OCI-LY7 (cell line): ENCODE measurements around the gene TSTD1. TPM values are rescaled to one million over a fixed set of nuclear protein-coding genes. Genes with fewer than 3 reads are reported as not detected.

ENCODE experiments used
- BruUV-seq: library from RNA; stranded (reverse); fragments of 400-500 nt; replicated peaks from 2 replicates; lab custom pipeline; 2021; lab: Mats Ljungman, UMichigan
- CTCF ChIA-PET: fragments of 300-600 bp; sonication (Branson Sonifier 250); formaldehyde crosslinking; loops from one replicate; lab custom pipeline; 2022; ENCODE audit warnings: antibody characterized with exemption; ENCODE audit not compliant: unreplicated experiment; lab: Charles Lee
- POLR2A ChIA-PET: fragments of 300-600 bp; sonication (Branson Sonifier 250); formaldehyde crosslinking; loops from one replicate; lab custom pipeline; 2022; ENCODE audit warnings: antibody characterized with exemption; lab: Charles Lee
- DNase-seq: peaks from one replicate; pipeline ENCODE4 v3.0.0-alpha.2; 2015; ENCODE audit warnings: low spot score
- H2AFZ ChIP-seq: fragments of 200-600 bp; sonication (generic), shearing (Covaris generic); 2 replicates; pipeline ENCODE4 v1.6.1; 2014; ENCODE audit warnings: mild to moderate bottlenecking, antibody characterized with exemption, low read length, moderate library complexity
- H3K27ac ChIP-seq: fragments of 200-600 bp; sonication (generic); 2 replicates; pipeline ENCODE4 v1.5.1; 2014; ENCODE audit warnings: mixed run types, low read depth, mild to moderate bottlenecking, moderate library complexity, low read length, inconsistent platforms; ENCODE audit not compliant: poor library complexity, severe bottlenecking
- H3K36me3 ChIP-seq: fragments of 200-600 bp; sonication (generic); 2 replicates; pipeline ENCODE4 v1.6.1; 2014; ENCODE audit warnings: mild to moderate bottlenecking, antibody characterized with exemption, low read length, moderate library complexity, mixed read lengths; ENCODE audit not compliant: insufficient read depth
- H3K4me1 ChIP-seq: fragments of 200-600 bp; sonication (generic); 2 replicates; pipeline ENCODE4 v1.5.1; 2014; ENCODE audit warnings: mild to moderate bottlenecking, low read length; ENCODE audit not compliant: insufficient read depth, poor library complexity, severe bottlenecking
- H3K4me2 ChIP-seq: fragments of 200-600 bp; sonication (generic); 2 replicates; pipeline ENCODE4 v1.6.1; 2014; ENCODE audit warnings: mild to moderate bottlenecking, low read length
- H3K4me3 ChIP-seq: fragments of 200-600 bp; sonication (generic); 2 replicates; pipeline ENCODE4 v1.5.1; 2014; ENCODE audit warnings: mild to moderate bottlenecking, low read depth, low read length; ENCODE audit not compliant: poor library complexity, severe bottlenecking
- H3K79me2 ChIP-seq: fragments of 200-600 bp; sonication (generic); 2 replicates; pipeline ENCODE4 v1.6.1; 2016; ENCODE audit warnings: low read depth, mild to moderate bottlenecking, low read length, moderate library complexity, mixed read lengths; ENCODE audit not compliant: insufficient read depth
- H3K9me2 ChIP-seq: fragments of 200-600 bp; sonication (generic); 2 replicates; pipeline ENCODE4 v1.6.1; 2016; ENCODE audit warnings: mild to moderate bottlenecking, low read length, mixed read lengths; ENCODE audit not compliant: insufficient read depth
- H3K9me3 ChIP-seq: fragments of 200-600 bp; sonication (generic); 2 replicates; pipeline ENCODE4 v1.6.1; 2014; ENCODE audit warnings: mild to moderate bottlenecking, mixed run types, low read length, mixed read lengths
- H4K20me1 ChIP-seq: fragments of 200-600 bp; sonication (generic); 2 replicates; pipeline ENCODE4 v1.6.1; 2014; ENCODE audit warnings: mild to moderate bottlenecking, antibody characterized with exemption, low read length, moderate library complexity, mixed read lengths; ENCODE audit not compliant: insufficient read depth
- EZH2phosphoT487 ChIP-seq: fragments of 200-600 bp; sonication (generic); IDR thresholded peaks from 2 replicates; pipeline ENCODE4 v1.6.1; 2018; ENCODE audit warnings: low read depth, borderline replicate concordance, mild to moderate bottlenecking, mixed run types, antibody characterized with exemption, low read length, moderate library complexity, mixed read lengths
- intact Hi-C: fragments of 100-400 bp; cut with micrococcal nuclease; formaldehyde crosslinking; loops from one replicate; pipeline ENCODE4 v1.10.0; 2022; ENCODE audit not compliant: unreplicated experiment
- total RNA-seq, 2 experiments: library from RNA; depleted of rRNA in 1 of 2; stranded (reverse); fragments of >200 nt in 1 of 2; shearing (Covaris generic) in 1 of 2; gene quantifications; 2 replicates each; pipeline ENCODE4 v1.2.3, GENCODE V29; 2014 to 2022
- TF ChIP-seq, protein P1 (sequence below): fragments of 200-600 bp; sonication (generic); conservative IDR thresholded peaks from 2 replicates; pipeline ENCODE4 v1.5.1; 2014; ENCODE audit warnings: mild to moderate bottlenecking, antibody characterized with exemption, low read length, moderate library complexity, mixed read lengths

TSTD1 gene
- total RNA-seq, 2 experiments from 2014 or later: 73.4 to 164 TPM

DNA sequence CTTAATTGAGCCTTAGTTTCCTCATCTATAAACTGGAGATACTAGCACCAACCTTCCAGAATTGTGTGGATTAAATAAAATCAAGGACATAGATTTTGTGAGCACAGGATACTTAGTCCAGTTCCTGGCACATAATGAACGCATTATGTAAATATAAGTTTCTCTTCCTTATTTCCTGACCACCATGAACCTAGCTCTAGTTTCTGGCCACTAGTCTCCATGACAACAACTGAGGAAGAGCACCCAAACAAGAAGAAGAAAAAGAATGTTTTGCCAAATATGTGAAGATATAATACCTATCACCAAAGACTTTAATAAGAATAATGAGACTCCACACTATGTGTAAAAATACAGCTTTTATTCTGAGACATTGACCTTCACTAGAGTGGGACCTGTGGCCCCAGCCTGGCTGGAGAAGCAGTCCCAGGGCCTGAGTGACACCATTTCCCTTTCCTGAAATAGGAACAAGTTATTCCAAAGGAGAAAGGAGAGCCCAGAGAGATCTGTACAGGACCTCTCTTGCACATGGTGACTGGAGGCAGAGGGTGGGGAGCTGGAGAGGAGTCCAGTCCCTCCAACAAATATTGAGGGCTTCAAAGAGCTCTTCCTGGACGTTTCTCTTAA is 8.0 kb upstream of the TSTD1 start:
- CTCF ChIA-PET: interaction anchor here (1.1 to 1.8 kb wide), 4 partner anchors 14 to 119 kb away, joined by 3 to 6 read pairs (median 5); partner anchors contain the start of genes F11R and PPOX
- H2AFZ ChIP-seq: no peak overlapping the region; the same call in 1 of the 2 replicates
- H3K4me3 ChIP-seq: peak overlapping the region; percentile 81
- peaks cover 50% of the 10 kb centered on the region for H3K4me1 ChIP-seq
- TF ChIP-seq, protein P1, sequence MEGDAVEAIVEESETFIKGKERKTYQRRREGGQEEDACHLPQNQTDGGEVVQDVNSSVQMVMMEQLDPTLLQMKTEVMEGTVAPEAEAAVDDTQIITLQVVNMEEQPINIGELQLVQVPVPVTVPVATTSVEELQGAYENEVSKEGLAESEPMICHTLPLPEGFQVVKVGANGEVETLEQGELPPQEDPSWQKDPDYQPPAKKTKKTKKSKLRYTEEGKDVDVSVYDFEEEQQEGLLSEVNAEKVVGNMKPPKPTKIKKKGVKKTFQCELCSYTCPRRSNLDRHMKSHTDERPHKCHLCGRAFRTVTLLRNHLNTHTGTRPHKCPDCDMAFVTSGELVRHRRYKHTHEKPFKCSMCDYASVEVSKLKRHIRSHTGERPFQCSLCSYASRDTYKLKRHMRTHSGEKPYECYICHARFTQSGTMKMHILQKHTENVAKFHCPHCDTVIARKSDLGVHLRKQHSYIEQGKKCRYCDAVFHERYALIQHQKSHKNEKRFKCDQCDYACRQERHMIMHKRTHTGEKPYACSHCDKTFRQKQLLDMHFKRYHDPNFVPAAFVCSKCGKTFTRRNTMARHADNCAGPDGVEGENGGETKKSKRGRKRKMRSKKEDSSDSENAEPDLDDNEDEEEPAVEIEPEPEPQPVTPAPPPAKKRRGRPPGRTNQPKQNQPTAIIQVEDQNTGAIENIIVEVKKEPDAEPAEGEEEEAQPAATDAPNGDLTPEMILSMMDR: no peak
- TF ChIP-seq EZH2phosphoT487: no peak
- DNase-seq: peak; percentile 79
- peak overlapping the region; percentile 92 for H3K27ac ChIP-seq
- H3K4me2 ChIP-seq: peak overlapping the region; percentile 87
- H4K20me1 ChIP-seq: no peaks in the 10 kb centered on the region
- no peaks in the 10 kb centered on the region for H3K9me3 ChIP-seq
- H3K9me2 ChIP-seq: no peaks in the 10 kb centered on the region
- intact Hi-C loops: no loop called here
- POLR2A ChIA-PET: interaction anchor here (0.6 to 5.0 kb wide), 15 partner anchors 8 to 210 kb away, joined by 3 to 42 read pairs (median 5); partner anchors contain the start of genes ARHGAP30, F11R, KLHDC9 and NIT1
- H3K36me3 ChIP-seq: peaks cover 65% of the 10 kb centered on the region
- H3K79me2 ChIP-seq: peaks cover 18% of the 10 kb centered on the region; the same call in 1 of the 2 replicates
- BruUV-seq: no TSS peak

DNA sequence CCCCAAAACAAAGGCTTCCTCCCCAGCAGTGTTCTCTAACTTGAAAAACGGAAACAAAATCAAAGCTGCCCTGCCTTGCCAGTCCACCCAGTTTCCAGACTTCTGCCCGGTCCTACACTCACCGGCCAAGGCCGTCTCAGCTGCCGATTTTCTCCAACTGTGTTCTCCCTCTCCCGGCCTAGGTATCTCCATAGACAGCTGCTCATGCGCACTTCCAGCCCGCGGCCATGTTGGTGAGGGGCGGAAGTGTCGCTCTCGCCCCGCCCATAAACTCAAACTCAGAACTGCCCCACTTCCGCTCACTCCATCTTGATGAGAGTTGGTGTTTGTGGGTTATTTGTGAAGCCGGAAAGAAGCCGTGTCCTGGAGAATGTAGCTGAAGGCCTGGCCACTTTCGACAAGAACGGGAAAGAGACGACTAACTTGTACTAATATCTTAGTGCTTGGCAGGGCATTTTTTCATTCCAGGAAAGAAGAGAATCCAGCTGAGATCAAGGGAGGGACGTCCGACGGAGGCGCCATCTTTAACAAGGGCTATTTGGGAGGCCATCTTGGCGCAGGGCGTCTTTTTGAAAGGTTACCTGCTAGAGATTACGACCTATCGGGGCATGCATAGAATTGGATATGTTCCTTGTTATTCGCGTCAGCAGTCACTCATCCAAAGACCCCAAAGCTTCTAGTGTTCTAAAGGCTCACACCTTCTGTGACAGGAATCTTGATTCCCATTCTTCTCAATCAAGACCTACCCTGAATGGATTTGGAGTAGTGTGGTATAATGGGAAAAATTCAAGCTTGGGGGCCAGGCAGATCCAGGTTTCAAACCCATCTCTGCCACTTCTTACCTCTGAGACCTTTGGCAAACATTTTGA is 7.2 kb upstream of the TSTD1 start, which contains the start of gene USF1:
Gene USF1, minus strand, starts transcription at position 242 of the 869 bp plus-strand sequence. CDS start 2,702 bp downstream, outside the sequence.
- DNase-seq: peak; percentile 96
- Histone ChIP-seq H2AFZ (peak within 1 kb of the TSS; percentile 51), H3K4me2 (peak within 1 kb of the TSS; percentile 87), H3K9me2 (no peaks in the 10 kb centered on the region), H3K79me2 (peaks cover 18% of the 10 kb centered on the region; the same call in 1 of the 2 replicates), H3K4me1 (peaks cover 56% of the 10 kb centered on the region), H3K36me3 (peaks cover 65% of the 10 kb centered on the region), H3K4me3 (peak within 1 kb of the TSS; percentile 81), H3K9me3 (no peaks in the 10 kb centered on the region), H4K20me1 (no peaks in the 10 kb centered on the region), H3K27ac (peak within 1 kb of the TSS; percentile 92)
- intact Hi-C loops: loop anchor here (1.0 to 2.0 kb wide), 3 partner anchors 22 to 51 kb away; no protein-coding TSS in a partner anchor
- TF ChIP-seq EZH2phosphoT487: no peak
- POLR2A ChIA-PET: interaction anchor here (0.7 to 5.0 kb wide), 16 partner anchors 8 to 249 kb away, joined by 3 to 42 read pairs (median 4); partner anchors contain the start of genes ARHGAP30, F11R, KLHDC9 and NIT1
- BruUV-seq: TSS peak; percentile 97
- CTCF ChIA-PET: interaction anchor here (1.0 to 1.8 kb wide), 4 partner anchors 9 to 120 kb away, joined by 3 to 6 read pairs (median 5); partner anchors contain the start of genes F11R and PPOX
